Stomach (tissue), 9 donors: ENCODE results near the gene FAM227B. TPM values are rescaled to one million over a fixed set of nuclear protein-coding genes. Genes with fewer than 3 reads are reported as not detected.
"Not testable (repeated sequence)": the region's sequence is repeated elsewhere in the genome, so short reads cannot be mapped to it uniquely, and the experiment has no call there.

ENCODE experiments used
- DNase-seq, 2 donors: peaks; one replicate each; pipeline versions ENCODE4 v3.0.0 to v3.0.0-alpha.2; 2013 to 2019
- H3K27ac ChIP-seq, 5 donors: fragments of 200-600 bp in 4 of 5; sonication (generic) in 4 of 5; one replicate each; pipeline ENCODE4 v1.5.1; 2013 to 2019; ENCODE audit warnings: mild to moderate bottlenecking in 1 of 5, moderate library complexity in 1 of 5
- H3K27me3 ChIP-seq, 3 donors: fragments of 200-600 bp; sonication (generic); one replicate each; pipeline ENCODE4 v1.5.1; 2017 to 2019; ENCODE audit warnings: mixed run types in 1 of 3
- H3K36me3 ChIP-seq, 4 donors: fragments of 200-600 bp; sonication (generic); 1 replicate in 3 of 4; 2 replicates in 1 of 4; pipeline ENCODE4 v1.5.1; 2016 to 2019
- H3K4me1 ChIP-seq, 4 donors: fragments of 200-600 bp; sonication (generic); one replicate each; pipeline ENCODE4 v1.5.1; 2016 to 2019
- H3K4me3 ChIP-seq, 4 donors: fragments of 200-600 bp; sonication (generic) in 3 of 4; one replicate each; pipeline ENCODE4 v1.5.1; 2016 to 2019; ENCODE audit warnings: mild to moderate bottlenecking in 1 of 4
- H3K9me3 ChIP-seq, 4 donors: fragments of 200-600 bp; sonication (generic); one replicate each; pipeline ENCODE4 v1.5.1; 2016 to 2019
- EP300 ChIP-seq: sonication (generic); formaldehyde crosslinking; IDR thresholded peaks from one replicate; pipeline ENCODE4 v1.6.1; 2017; ENCODE audit warnings: antibody characterized with exemption
- POLR2A ChIP-seq, 4 donors: fragments of 450-650 bp; IDR thresholded peaks; one replicate each; pipeline ENCODE4 v1.6.1; 2016; ENCODE audit warnings: antibody characterized with exemption in 4 of 4, control low read depth in 2 of 4, mild to moderate bottlenecking in 1 of 4, moderate library complexity in 1 of 4
- POLR2AphosphoS5 ChIP-seq, 3 donors: sonication (generic); formaldehyde crosslinking; IDR thresholded peaks; one replicate each; pipeline ENCODE4 v1.6.1; 2016; ENCODE audit warnings: antibody characterized with exemption in 3 of 3
- WGBS, 5 donors: extraction: QIAGEN DNeasy Blood & Tissue Kit in 3 of 5; methylation state at CpG; one replicate each; pipeline versions ENCODE4 v1.1.5 to v1.1.7; 2013 to 2018; 5-methylcytosine and 5-hydroxymethylcytosine counted together
- intact Hi-C: fragments of 100-400 bp; cut with DNase I; formaldehyde crosslinking; loops from one replicate; pipeline ENCODE4 v1.15.1; 2023; ENCODE audit warnings: low total_unique reads
- polyA plus RNA-seq, 3 donors: library from polyadenylated mRNA; stranded (reverse); fragments of 200-250 nt; gene quantifications; one replicate each; pipeline ENCODE4 v1.2.3, GENCODE V29; 2013
- total RNA-seq, 5 donors: library from RNA; depleted of rRNA; stranded (reverse); fragments of >200 nt; gene quantifications; one replicate each; pipeline versions ENCODE4 v1.1.0 to v1.2.3, GENCODE V29; 2014 to 2016
- TF ChIP-seq, protein P1 (sequence below), 7 experiments: fragments of 450-650 bp in 4 of 7; fragments of 200-600 bp in 3 of 7; sonication (generic) in 3 of 7; IDR thresholded peaks; one replicate each; pipeline ENCODE4 v1.5.1; 2016 to 2019; ENCODE audit warnings: antibody characterized with exemption in 7 of 7, control low read depth in 2 of 7, mild to moderate bottlenecking in 1 of 7
- donor health status: healthy with polysubstance abuse.
- donor health status: Bipolar disorder and iron deficiency.
- donor health status: healthy.

Gene FAM227B
- total and polyA plus RNA-seq, 8 donors: 1.3 to 7.1 (median 2.9) TPM; not detected in 1

DNA sequence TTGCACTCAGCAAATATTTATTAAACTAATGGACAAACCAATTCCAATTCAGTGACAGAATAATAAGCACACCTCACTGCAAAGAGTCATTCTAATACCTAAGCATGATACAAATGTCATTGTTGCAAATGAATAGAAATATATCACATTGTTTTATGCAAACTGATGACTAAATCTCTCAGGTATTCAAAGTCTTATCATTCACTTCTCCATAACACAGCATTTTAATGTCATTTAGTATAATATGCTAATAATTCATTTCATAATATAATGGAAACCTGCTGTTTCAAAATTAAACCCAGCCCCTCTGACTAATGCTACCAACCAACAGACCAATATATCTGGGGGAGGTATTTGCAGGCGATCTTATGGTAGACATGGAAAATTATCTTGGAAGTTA is 125.8 kb downstream of the FAM227B start:
- H3K27me3 ChIP-seq: no peaks in the 10 kb centered on the region
- DNase-seq: no peak
- no peaks in the 10 kb centered on the region for H3K36me3 ChIP-seq
- no peak overlapping the region for H3K4me3 ChIP-seq
- intact Hi-C loops: no loop called here
- H3K9me3 ChIP-seq: no peaks in the 10 kb centered on the region
- WGBS, 5 donors: 71 to 89% (median 81%) methylated on average over 1 of the region's 1 CpG
- TF ChIP-seq, protein P1, sequence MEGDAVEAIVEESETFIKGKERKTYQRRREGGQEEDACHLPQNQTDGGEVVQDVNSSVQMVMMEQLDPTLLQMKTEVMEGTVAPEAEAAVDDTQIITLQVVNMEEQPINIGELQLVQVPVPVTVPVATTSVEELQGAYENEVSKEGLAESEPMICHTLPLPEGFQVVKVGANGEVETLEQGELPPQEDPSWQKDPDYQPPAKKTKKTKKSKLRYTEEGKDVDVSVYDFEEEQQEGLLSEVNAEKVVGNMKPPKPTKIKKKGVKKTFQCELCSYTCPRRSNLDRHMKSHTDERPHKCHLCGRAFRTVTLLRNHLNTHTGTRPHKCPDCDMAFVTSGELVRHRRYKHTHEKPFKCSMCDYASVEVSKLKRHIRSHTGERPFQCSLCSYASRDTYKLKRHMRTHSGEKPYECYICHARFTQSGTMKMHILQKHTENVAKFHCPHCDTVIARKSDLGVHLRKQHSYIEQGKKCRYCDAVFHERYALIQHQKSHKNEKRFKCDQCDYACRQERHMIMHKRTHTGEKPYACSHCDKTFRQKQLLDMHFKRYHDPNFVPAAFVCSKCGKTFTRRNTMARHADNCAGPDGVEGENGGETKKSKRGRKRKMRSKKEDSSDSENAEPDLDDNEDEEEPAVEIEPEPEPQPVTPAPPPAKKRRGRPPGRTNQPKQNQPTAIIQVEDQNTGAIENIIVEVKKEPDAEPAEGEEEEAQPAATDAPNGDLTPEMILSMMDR (IDR thresholded peaks at IDR 0.05): no peak
- no peak for TF ChIP-seq POLR2A (IDR thresholded peaks at IDR 0.05)
- no peak for TF ChIP-seq POLR2AphosphoS5 (IDR thresholded peaks at IDR 0.05)
- TF ChIP-seq EP300: no peak
- H3K4me1 ChIP-seq: peaks cover 0 to 27% (median 7%) of the 10 kb centered on the region in 4 donors
- H3K27ac ChIP-seq: no peak overlapping the region

DNA sequence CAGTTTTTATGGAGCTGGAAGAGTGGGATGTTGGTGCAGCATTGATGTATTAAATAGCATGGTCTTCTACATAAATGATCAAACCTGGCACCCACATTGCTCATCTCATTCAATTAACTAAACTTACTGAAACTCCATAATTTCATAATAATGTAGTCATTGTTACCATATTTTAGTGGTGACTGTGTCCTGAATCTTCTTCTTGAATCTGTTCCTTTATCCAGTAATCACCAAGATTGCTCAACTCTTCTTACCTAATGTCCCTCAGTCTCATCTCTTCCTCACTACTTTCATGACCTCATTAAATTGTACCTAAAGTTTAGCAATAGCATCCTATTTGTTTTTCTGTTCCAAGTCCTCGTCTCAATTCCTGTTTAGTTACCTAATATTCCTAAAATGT is 127.8 kb downstream of the FAM227B start:
- 58 to 85% (median 78%) methylated on average over 1 of the region's 1 CpG for whole genome bisulfite sequencing, 5 donors
- Histone ChIP-seq H3K4me3 (no peak overlapping the region), H3K36me3 (peaks cover 0 to 3% (median 0%) of the 10 kb centered on the region in 4 donors), H3K27me3 (no peaks in the 10 kb centered on the region), H3K27ac (no peak overlapping the region), H3K4me1 (peaks cover 0 to 27% (median 7%) of the 10 kb centered on the region in 4 donors), H3K9me3 (no peaks in the 10 kb centered on the region)
- peak in 1 of 3 donors; percentile 10 for TF ChIP-seq POLR2AphosphoS5 (IDR thresholded peaks at IDR 0.05)
- TF ChIP-seq, protein P1 (IDR thresholded peaks at IDR 0.05): no peak
- TF ChIP-seq POLR2A (IDR thresholded peaks at IDR 0.05): no peak
- TF ChIP-seq EP300: no peak
- intact Hi-C loops: no loop called here
- DNase-seq: no peak

DNA sequence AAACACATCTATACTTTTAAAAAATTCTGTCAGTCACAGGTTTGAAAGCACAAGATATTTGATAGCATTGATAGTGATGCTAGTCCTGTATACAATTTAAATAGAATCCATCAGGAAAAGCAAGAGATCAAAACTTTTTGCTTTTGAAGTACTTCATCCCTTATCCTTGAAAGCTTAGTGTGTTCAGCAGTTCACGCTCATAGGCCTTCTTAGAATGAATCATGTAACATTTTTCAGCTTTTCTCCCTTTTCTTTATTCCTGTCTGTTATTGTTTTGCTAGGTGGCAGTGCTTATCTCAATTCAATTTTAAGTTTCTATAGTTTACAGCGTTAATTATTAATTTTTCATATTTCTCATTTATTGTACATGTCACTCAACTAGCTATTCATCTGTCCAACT is 128.5 kb downstream of the FAM227B start:
- H3K27me3 ChIP-seq: no peaks in the 10 kb centered on the region
- WGBS, 5 donors: 82 to 100% (median 88%) methylated on average over 2 of the region's 2 CpGs
- intact Hi-C loops: no loop called here

DNA sequence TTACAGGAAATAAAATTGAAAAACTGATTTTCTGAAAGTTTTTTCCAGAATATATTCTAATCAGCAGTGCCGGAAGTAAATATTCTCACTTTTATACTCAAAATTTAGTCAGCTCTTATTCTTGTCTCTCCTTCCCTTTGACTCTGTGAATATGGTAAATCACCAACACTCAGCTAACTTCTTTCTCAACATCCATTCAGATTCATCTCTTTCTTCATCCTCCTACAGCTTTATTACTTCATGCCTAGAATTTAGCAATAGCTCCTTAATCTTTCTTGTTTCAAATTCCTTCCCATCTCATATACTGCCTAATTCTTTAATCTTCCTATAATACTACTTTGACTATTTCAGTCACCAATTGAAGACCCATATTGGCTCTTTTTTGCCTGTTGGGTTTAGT is 129.7 kb downstream of the FAM227B start:
- 90 to 100% (median 98%) methylated on average over 1 of the region's 1 CpG for WGBS, 5 donors
- Histone ChIP-seq H3K4me1 (peaks cover 0 to 19% (median 5%) of the 10 kb centered on the region in 4 donors), H3K36me3 (peaks cover 0 to 3% (median 0%) of the 10 kb centered on the region in 4 donors), H3K27ac (no peak overlapping the region), H3K27me3 (no peaks in the 10 kb centered on the region), H3K9me3 (no peaks in the 10 kb centered on the region), H3K4me3 (no peak overlapping the region)
- intact Hi-C loops: no loop called here
- DNase-seq: no peak
- no peak for TF ChIP-seq POLR2A (IDR thresholded peaks at IDR 0.05)
- TF ChIP-seq, protein P1 (IDR thresholded peaks at IDR 0.05): no peak
- TF ChIP-seq POLR2AphosphoS5 (IDR thresholded peaks at IDR 0.05): no peak
- TF ChIP-seq EP300: no peak

More for the DNA sequence above, 128.5 kb downstream of the FAM227B start:
- Histone ChIP-seq H3K4me3 (no peak overlapping the region), H3K4me1 (peaks cover 0 to 27% (median 7%) of the 10 kb centered on the region in 4 donors), H3K9me3 (no peaks in the 10 kb centered on the region), H3K36me3 (peaks cover 0 to 3% (median 0%) of the 10 kb centered on the region in 4 donors), H3K27ac (no peak overlapping the region)
- DNase-seq: no peak
- TF ChIP-seq, protein P1 (IDR thresholded peaks at IDR 0.05): no peak
- TF ChIP-seq EP300: no peak
- no peak for TF ChIP-seq POLR2AphosphoS5 (IDR thresholded peaks at IDR 0.05)
- no peak for TF ChIP-seq POLR2A (IDR thresholded peaks at IDR 0.05)

DNA sequence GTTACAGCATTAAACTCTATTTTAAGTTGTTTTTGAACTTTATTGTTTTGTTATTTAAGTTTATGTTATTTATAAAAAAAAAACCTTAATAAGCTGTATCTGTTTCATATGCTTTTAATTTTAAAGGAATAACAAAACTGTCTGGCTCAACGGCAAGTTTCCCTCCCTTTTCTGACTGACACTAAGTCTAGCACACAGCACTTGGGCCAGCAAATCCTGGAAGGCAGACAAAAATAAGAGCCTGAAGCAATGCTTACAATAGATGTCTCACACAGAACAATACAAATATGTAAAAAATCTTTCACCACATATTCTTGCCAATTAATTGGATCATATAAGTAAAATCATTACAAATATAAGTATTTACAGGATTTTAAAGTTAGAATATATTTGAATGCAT is 135.2 kb downstream of the FAM227B start:
- H3K27ac ChIP-seq, H3K27me3 ChIP-seq, H3K36me3 ChIP-seq, H3K4me3 ChIP-seq, intact Hi-C loops, H3K9me3 ChIP-seq, H3K4me1 ChIP-seq: not testable (repeated sequence)
- peak in 1 of 2 donors; percentile 38 for DNase-seq
- 56 to 76% (median 74%) methylated on average over 1 of the region's 1 CpG for WGBS, 5 donors

DNA sequence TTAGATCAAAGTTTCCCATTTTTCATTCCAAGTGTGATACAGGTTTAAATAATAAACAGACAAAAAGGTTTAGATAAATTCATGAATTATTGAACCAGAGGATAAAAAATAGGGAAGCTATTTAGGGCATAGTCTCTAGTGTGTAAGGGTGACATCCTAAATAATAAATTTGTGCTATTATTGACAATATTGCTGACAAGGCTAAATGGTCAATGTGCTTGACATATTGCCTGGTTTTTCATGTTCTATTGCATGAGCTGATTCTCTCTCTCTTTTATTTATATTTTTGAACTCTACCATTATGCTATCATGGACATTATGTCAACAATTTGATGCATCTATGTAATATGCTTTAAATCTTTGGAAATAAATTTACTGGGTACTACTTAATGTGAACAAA is 141.6 kb downstream of the FAM227B start:
- H3K36me3 ChIP-seq, H3K27me3 ChIP-seq, H3K9me3 ChIP-seq, H3K4me3 ChIP-seq, intact Hi-C loops, H3K4me1 ChIP-seq, DNase-seq, H3K27ac ChIP-seq: not testable (repeated sequence)

DNA sequence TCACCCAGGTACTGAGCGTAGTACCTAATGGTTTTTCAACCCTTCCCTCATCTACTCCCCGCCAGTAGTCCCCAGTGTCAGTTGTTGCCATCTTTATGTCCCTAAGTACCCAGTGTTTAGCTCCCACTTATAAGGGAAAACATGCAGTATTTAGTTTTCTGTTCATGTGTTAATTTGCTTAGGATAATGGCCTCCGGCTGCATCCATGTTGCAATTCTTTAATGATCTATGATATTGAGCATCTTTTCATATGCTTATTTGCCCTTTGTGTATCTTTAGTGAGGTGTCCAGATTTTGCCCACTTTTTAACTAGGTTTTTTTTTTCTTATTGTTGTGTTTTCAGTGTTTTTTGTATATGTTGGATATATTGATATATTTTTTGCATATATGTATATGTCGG is 142.6 kb downstream of the FAM227B start:
- DNase-seq, H3K27me3 ChIP-seq, intact Hi-C loops, H3K36me3 ChIP-seq, H3K4me1 ChIP-seq, H3K27ac ChIP-seq, H3K9me3 ChIP-seq, H3K4me3 ChIP-seq: not testable (repeated sequence)
- 70 to 98% (median 83%) methylated on average over 4 of the region's 4 CpGs for WGBS, 5 donors
